T-helper 22 cell (primary cell): ENCODE measurements around the gene TAL2.

ENCODE experiments used
- DNase-seq: peaks from one replicate; pipeline ENCODE4 v3.0.0-alpha.2; 2020; ENCODE audit warnings: low read depth

Gene TAL2

DNA sequence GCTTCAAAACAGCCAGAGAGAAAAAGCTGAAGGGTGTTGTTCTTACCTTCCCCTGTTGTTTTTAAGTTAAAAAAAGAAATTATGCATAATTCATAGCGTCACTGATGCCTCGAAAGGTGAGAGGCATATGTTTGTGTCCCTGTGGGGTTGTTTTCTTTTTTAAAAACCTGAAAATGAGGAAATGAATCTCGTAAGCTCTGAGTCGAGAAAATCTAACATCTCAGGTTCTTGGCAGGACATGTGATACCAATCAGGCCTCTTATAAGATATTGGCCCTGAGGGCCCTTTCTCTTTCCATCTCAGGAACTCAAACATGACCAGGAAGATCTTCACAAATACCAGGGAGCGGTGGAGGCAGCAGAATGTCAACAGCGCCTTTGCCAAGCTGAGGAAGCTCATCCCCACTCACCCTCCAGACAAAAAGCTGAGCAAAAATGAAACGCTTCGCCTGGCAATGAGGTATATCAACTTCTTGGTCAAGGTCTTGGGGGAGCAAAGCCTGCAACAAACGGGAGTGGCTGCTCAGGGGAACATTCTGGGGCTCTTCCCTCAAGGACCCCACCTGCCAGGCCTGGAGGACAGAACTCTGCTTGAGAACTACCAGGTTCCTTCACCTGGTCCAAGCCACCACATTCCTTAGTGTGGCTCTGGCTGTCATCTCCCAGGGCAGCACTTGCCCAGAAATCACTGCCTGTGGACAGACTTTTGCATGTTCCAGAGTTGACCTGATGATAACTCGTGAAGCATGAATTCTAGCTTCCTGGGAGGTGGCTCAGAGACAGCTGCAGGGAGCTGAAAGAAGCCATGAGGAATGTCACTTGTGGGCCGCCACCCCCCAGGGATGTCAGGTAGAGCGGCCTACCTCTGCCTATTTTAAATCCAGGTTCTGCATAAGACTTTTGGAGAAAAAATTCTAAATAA, at the start of gene TAL2:
Gene TAL2, plus strand, starts transcription at position 274 of the 921 bp plus-strand sequence. Its CDS starts 40 bp downstream, at position 314.
- DNase-seq: no peak

- DNase-seq: no peak
Observed at GRCh38 chr9:105621001-105621400, 41.3 kb upstream of the TAL2 start.

DNA sequence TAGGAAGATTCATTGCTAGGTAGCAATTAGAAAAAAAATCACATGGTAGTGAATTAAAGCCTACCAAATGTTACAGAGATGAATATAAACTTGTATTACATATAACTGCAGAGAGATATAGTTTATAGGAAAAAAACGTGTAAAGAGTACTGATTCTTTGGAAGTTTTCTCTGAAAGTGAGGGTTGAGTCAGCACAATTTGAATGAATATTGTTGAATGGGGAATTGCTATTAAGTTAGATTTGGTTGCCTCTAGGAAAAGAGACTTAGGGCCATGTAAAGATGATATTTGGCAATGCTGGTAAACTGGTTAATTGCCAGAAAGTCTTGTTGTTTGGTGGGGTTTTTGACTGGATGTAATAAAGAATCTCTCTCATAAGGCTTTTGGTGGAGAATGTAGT, 37.2 kb upstream of the TAL2 start:
- DNase-seq: no peak

DNA sequence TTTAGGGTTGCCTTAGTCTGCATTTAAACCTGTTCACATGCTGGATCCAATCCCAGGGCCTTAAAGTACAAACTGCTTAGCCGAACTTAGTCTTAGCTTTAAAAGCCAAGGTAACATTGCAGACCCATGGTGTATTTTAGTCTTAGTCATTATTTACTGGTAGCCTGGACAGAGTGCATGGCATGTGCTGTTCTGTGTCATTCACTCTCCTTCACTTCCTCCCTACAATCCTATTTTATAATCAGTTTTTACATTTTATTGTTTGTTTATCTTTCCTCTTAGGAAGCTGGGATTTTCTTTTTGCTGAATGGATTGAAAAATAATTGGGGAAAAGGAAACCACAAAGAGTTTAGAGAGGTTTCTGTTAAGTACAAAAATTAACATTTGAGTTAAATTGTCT, 29.4 kb upstream of the TAL2 start:
- no peak for DNase-seq

DNA sequence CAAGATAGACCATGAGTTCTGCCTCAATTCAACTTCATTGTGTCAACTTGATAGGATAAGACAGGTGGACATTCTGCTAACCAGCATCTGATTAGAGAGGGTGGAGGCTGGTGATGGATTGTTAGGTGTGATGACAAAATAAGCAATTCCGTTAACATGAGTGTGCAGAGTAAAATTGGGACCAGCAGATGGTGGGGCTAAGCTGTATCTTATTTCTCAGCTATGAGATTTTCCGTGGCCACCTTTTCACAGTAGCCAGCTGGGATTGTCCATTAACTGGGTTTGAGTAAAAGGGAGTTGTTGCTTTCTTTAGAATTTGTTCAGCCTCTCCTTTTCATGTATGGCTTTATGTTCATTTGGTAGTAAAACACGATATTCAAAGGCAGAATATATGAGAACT, 28.8 kb upstream of the TAL2 start:
- DNase-seq: no peak

- DNase-seq: no peak
Observed at GRCh38 chr9:105636331-105636730, 25.9 kb upstream of the TAL2 start.

- DNase-seq: no peak
Observed at GRCh38 chr9:105637787-105638395, 24.4 kb upstream of the TAL2 start.

DNA sequence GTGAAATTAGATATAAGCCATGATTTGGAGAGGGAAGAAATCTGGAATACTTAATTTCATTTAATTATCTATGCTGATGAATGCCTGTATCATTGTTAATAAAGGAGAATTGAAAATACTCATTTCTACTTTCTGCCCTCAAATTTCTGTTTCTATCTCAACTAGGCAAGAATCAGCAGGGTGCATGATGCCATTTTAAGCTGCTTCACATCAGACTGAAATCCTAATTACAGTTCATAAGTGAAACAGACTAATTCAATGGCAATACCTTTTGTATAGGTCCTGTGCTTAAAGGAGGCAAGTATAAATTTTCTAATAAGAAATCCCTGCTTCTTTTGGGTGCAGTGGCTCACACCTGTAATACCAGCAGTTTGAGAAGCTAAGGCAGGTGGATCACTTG, 22.3 kb upstream of the TAL2 start:
- DNase-seq: no peak

GRCh38 chr9:105643795-105644194, 18.5 kb upstream of the TAL2 start:
- DNase-seq: no peak

GRCh38 chr9:105646879-105647594, 15.2 kb upstream of the TAL2 start:
- DNase-seq: no peak

DNA sequence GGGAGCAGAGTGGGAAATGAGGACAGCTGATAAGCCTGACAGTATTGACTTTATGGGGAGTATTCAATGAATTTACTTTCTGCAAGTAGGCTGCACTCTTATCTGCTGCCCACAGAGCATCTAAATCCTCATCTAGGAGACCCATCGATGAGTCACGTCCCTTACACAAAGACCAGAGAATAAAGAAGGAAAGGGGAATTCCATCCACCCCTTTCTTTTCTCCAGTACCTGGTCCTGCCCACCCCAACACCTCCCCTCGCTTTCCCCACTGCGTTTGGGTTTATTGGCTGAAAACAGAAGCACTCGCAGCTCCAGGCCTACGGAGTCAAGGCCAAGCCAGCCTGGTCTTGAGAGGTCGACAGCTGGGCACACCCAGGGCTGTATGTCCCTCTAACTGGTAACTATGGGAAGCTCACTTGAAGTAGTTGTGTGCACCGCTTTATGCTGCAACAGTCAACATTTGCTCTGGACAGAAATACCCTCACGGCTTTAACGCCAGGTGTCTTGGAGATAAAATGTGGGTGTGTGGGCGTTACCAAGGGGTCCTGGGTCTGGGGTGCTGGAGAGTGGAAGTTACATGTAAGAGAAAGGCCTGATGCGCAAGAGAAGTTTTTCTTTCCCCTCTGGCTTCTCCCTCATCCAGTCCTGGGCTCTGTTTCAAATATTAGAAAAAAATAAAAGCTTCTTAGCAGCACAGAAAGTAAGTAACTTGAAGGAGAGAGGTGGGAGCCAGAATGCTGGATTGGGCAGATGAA, 14.5 kb upstream of the TAL2 start:
- DNase-seq: no peak

- DNase-seq: no peak
Observed at GRCh38 chr9:105651806-105652205, 10.5 kb upstream of the TAL2 start.

DNA sequence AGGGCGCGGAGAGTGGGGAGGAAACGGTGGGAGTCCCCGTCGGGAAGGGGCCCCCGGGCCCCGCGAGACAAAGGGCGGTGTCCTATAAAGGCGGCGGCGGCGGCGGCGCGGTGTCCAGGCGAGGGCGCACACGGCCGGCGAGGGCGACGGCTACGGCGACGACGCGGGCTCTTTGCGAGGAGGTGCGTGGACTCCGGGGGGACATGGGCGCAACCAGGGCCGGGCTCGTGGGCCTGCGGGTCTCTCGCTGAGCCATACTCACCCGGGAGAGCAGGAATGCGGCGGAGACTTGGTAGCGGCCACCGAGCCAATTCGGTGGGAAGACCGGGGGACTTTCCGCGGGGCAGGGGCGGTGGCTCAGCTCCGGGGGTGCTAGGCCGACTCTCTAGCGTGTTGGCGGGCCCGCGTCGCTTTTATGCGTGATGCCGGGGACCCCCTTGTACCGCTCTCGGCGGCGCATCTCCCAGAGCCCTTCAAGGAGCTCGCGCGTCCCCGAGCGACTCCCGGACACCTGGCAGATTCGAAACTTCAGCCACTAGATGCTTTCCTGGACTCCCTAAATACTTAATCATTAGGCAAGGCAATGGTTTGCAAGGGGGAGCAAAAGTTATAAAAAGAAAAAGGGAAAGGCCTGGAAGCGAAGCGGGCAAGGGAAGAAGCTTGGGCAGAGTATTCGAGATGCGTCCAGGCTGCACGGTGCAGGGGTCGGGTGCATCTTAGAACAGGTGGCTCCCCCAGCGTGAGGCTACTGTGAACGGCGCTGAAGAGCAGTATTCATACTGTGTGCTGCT, 5.9 kb upstream of the TAL2 start:
- no peak for DNase-seq

DNA sequence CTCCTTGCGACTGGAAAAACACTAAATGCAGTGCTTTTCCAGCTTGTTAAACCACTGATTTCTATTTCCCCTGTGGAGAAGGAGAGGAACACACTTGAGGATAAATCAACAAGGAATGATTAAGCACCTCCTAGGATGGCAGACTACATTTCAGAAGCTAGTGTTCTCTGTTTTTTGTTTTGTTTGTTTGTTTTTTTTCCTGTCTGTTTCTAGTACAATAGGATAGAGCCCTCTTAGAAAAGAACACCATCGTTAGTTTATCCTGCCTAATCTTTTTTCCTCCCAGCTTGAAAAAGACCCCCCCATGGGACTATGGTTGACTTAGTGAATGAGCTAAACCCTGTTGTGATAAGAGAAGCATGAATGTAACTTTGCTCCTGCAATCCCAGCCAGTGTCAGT, 3.9 kb upstream of the TAL2 start:
- no peak for DNase-seq

DNA sequence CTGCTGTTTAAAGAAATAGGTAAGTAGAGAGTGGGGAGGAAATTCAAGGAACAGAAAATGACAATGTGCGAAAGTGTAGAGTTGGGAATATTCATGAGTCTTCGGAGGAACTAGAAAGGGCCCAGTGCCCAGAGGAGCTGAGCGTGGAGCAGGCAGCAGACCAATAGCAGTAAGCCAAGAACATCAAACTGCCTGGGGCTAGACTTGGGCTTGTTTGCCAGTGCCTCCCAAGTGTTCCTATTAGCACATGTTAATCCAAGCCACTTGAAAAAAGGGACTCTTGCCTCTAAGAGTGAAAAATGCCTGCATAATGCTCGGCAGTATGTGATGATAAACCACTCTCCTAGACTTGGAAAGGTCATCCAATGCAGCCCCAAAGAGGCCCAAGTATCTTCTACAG, 1.2 kb upstream of the TAL2 start:
- DNase-seq: no peak

DNA sequence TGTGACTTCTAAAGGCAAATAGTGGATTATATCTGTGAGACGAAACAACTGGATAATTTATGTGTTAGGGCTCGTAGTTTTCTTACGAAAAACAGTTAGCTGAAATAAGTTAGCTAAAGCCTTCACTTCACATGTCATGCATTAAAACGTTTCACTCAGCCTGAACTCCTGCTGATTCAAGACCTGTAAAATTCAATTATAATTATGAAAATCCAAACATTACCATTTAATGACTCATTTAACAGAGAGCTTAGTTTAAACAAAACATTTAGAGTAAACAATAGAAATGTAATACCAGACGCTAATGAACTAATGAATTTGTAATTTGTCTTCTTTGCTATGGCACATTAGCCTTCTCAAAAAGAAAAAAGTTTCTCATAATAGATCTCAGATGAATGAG, 1.7 kb downstream of the TAL2 start:
- no peak for DNase-seq

- no peak for DNase-seq
Observed at GRCh38 chr9:105667867-105668266, 5.6 kb downstream of the TAL2 start.

GRCh38 chr9:105670315-105670714, 8.1 kb downstream of the TAL2 start:
- no peak for DNase-seq

GRCh38 chr9:105670775-105671174, 8.5 kb downstream of the TAL2 start:
- no peak for DNase-seq

DNA sequence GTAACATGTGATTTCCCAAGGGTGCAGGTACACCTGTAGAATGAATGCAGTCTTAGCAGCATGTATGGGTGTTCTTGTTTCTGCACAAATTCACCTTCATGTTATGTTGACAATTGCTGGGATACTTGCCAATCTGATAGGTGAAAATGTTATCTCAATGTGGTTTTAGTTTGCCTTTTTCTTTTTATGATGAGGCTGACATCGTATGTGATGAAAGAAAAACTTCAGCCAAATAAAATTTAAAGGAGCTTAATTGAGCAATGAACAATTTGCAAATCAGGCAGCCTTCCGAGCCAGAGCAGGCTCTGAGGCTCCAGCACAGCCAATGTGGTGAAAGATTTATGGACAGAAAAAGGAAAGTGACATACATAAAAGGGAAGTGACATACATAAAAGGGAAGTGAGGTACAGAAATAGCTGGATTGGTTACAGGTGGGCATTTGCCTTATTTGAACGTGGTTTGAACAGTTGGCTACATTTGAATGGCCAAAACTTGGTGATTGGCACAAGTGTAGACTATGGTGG, 10.5 kb downstream of the TAL2 start:
- DNase-seq: no peak

DNA sequence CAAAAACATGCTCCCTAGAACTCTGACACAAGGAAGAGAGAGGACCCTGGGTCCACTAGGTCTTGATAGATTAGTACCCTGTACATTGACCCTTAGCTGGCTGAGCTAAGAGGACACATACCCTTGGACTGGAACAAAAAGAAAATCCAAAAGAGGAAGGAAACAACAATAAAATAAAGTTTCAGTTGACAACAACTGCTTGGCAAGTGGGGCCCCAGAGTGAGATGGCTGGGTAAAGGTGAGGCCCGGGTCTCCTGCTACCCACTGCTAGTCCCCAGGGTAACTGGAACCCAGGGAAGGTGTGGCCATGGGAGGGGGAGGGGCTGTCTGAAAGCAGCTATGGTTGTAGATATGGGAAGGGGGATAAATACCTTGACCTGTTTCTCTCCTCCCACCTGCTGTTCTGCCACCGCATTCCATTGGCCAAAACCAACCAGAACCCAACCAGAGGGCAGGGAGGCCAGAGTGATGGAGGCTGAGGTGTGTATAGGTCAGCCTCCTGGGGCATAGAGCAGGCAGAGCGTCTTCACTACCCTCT, 11.7 kb downstream of the TAL2 start:
- no peak for DNase-seq
